Left ventricle myocardium inferior (tissue), 1 donor: Measurements from ENCODE around the gene SPTBN5. TPM values are rescaled to one million over a fixed set of nuclear protein-coding genes. Genes with fewer than 3 reads are reported as not detected.
A peak's percentile ranks its signal among the peaks of the same experiment; 100 is the strongest.

ENCODE experiments used
- DNase-seq: peaks from one replicate; pipeline ENCODE4 v3.0.0-alpha.2; 2020
- H3K27ac ChIP-seq: fragments of 200-600 bp; replicated peaks from 2 replicates; pipeline ENCODE4 v1.8.0; 2021
- H3K27me3 ChIP-seq: fragments of 200-600 bp; 2 replicates; pipeline ENCODE4 v1.8.0; 2021; ENCODE audit warnings: low read depth
- H3K36me3 ChIP-seq: fragments of 200-600 bp; 2 replicates; pipeline ENCODE4 v1.8.0; 2021
- H3K4me1 ChIP-seq: fragments of 200-600 bp; 2 replicates; pipeline ENCODE4 v1.8.0; 2021
- H3K4me3 ChIP-seq: fragments of 200-600 bp; 2 replicates; pipeline ENCODE4 v1.8.0; 2021; ENCODE audit warnings: mild to moderate bottlenecking, moderate library complexity
- H3K9me3 ChIP-seq: fragments of 200-600 bp; replicated peaks from 2 replicates; pipeline ENCODE4 v1.8.0; 2021
- intact Hi-C: fragments of 100-400 bp; cut with micrococcal nuclease; formaldehyde crosslinking; loops from one replicate; pipeline ENCODE4 v1.11.0; 2022
- total RNA-seq: library from RNA; stranded (reverse); fragmentation: NEBNext Ultra II Directional; extraction: Animal tissue kit (Norgen Biotek cat#: 25700); gene quantifications from one replicate; pipeline ENCODE4 v1.2.1, GENCODE V29; 2021
- TF ChIP-seq, protein P1 (sequence below): fragments of 200-600 bp; IDR thresholded peaks from 2 replicates; pipeline ENCODE4 v1.8.0; 2021; ENCODE audit warnings: antibody characterized with exemption, mild to moderate bottlenecking, borderline replicate concordance
- donor health status: DM: no; HTN: yes; CAD: no; lungs with severe emphysema.

SPTBN5 gene
- total RNA-seq, 1 donor from 2014 or later, result 2.7 TPM

DNA sequence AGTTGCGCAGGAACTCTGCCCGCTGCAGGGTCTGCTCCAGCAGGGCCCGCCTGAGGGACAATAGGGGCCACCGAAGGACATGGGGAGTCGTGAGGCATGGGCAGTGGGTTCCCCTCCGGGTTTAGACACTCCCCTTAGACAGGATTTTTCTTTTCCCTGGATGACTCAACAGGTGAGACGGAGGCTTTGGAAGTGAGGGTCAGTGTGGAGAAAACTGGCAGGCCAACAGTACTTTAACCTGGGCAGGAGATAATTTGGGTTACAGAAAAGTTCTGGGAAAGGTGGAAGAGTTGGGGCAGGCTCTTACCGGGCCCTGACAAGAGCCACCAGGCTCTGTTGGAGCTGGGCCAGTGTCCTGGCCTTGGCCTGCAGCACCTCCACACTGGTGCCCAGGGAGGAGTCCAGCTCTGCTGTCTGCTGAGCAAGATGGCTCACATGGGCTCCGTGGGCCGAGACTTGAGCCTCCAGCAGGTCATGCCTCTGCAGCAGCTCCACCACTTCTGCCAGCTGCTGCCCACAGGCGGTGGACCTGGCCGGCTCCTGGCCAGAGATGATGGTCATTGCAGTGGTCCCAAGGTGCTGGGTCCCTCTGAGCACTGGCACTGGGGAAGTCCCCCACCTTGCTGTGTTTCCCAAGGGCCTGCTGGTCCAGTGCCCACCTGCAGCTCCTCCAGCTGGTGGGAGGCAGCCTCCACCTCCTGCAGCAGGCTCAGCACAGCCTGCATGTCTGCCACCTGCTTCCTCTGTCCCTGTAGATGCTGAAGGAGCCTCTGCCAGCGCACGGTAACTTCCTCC, 11.0 kb downstream of the SPTBN5 start:
- Histone ChIP-seq H3K4me1 (peaks cover 32% of the 10 kb centered on the region), H3K36me3 (no peaks in the 10 kb centered on the region), H3K27ac (peak overlapping the region; percentile 79), H3K27me3 (peaks cover 27% of the 10 kb centered on the region), H3K9me3 (no peaks in the 10 kb centered on the region), H3K4me3 (peak overlapping the region; percentile 59)
- no peak for DNase-seq
- TF ChIP-seq, protein P1, sequence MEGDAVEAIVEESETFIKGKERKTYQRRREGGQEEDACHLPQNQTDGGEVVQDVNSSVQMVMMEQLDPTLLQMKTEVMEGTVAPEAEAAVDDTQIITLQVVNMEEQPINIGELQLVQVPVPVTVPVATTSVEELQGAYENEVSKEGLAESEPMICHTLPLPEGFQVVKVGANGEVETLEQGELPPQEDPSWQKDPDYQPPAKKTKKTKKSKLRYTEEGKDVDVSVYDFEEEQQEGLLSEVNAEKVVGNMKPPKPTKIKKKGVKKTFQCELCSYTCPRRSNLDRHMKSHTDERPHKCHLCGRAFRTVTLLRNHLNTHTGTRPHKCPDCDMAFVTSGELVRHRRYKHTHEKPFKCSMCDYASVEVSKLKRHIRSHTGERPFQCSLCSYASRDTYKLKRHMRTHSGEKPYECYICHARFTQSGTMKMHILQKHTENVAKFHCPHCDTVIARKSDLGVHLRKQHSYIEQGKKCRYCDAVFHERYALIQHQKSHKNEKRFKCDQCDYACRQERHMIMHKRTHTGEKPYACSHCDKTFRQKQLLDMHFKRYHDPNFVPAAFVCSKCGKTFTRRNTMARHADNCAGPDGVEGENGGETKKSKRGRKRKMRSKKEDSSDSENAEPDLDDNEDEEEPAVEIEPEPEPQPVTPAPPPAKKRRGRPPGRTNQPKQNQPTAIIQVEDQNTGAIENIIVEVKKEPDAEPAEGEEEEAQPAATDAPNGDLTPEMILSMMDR, result no peak
- intact Hi-C loops, result no loop called here

- Histone ChIP-seq H3K4me1 (peaks cover 34% of the 10 kb centered on the region), H3K27ac (peak overlapping the region; percentile 79), H3K27me3 (peaks cover 27% of the 10 kb centered on the region), H3K9me3 (no peaks in the 10 kb centered on the region), H3K36me3 (no peaks in the 10 kb centered on the region), H3K4me3 (peak overlapping the region; percentile 59)
- TF ChIP-seq, protein P1, result no peak
- intact Hi-C loops, result no loop called here
- no peak for DNase-seq
Measured at GRCh38 chr15:41881920-41882688, 11.7 kb downstream of the SPTBN5 start.

DNA sequence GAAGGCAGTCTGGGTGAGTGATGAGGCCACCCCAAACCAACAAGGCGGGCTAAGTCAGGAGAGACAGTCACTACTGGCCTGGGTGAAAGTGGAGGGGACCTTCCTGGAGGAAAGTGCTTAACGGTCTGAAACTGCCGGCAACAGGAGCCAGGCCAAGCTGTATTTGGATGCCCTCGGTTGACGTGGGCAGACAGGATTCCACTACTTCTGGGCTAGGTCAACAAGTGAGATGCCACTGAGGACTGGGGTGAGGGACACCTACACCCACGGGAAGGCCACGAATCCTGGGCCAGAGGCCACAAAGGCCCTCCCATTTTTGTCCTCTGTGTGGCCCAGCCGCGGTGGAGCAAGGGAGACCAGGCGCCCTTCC, 12.3 kb downstream of the SPTBN5 start:
- Histone ChIP-seq H3K36me3 (no peaks in the 10 kb centered on the region), H3K4me1 (peaks cover 34% of the 10 kb centered on the region), H3K27ac (peak overlapping the region; percentile 79), H3K4me3 (peak overlapping the region; percentile 59), H3K27me3 (peaks cover 27% of the 10 kb centered on the region), H3K9me3 (no peaks in the 10 kb centered on the region)
- intact Hi-C loops, result no loop called here
- DNase-seq, result no peak
- TF ChIP-seq, protein P1, result no peak

- Histone ChIP-seq H3K36me3 (no peaks in the 10 kb centered on the region), H3K9me3 (no peaks in the 10 kb centered on the region), H3K4me3 (no peak overlapping the region), H3K27me3 (peaks cover 27% of the 10 kb centered on the region), H3K27ac (peak overlapping the region; percentile 79), H3K4me1 (peaks cover 34% of the 10 kb centered on the region)
- TF ChIP-seq, protein P1, result no peak
- intact Hi-C loops, result no loop called here
- no peak for DNase-seq
Measured at GRCh38 chr15:41881086-41881485, 12.8 kb downstream of the SPTBN5 start.

GRCh38 chr15:41880156-41880877, 13.5 kb downstream of the SPTBN5 start:
- Histone ChIP-seq H3K36me3 (no peaks in the 10 kb centered on the region), H3K9me3 (no peaks in the 10 kb centered on the region), H3K27ac (no peak overlapping the region), H3K4me3 (no peak overlapping the region), H3K4me1 (peaks cover 34% of the 10 kb centered on the region), H3K27me3 (peaks cover 27% of the 10 kb centered on the region)
- TF ChIP-seq, protein P1, result no peak
- no peak for DNase-seq
- intact Hi-C loops, result no loop called here
